GM18951 (cell line): Measurements from ENCODE around the gene NFAM1.
A peak's percentile ranks its signal among the peaks of the same experiment; 100 is the strongest.

Experiments used
- POLR2A ChIP-seq: IDR thresholded peaks from 4 replicates; pipeline ENCODE4 v1.6.1; 2011; ENCODE audit warnings: mild to moderate bottlenecking; ENCODE audit not compliant: insufficient read length, insufficient read depth; ENCODE audit errors: extremely low read depth
- in situ Hi-C: fragments of 300-500 bp; cut with MboI; formaldehyde crosslinking; loops from one replicate; pipeline ENCODE4 v1.12.0; 2022; ENCODE audit warnings: low sequenced_read_pairs, mixed read lengths, inconsistent platforms; ENCODE audit not compliant: unreplicated experiment

Gene NFAM1

GRCh38 chr22:42451499-42452145 is 19.4 kb upstream of the NFAM1 start:
- no peak for TF ChIP-seq POLR2A
- in situ Hi-C loops: no loop called here

- TF ChIP-seq POLR2A: no peak
- in situ Hi-C loops: no loop called here
Observed at GRCh38 chr22:42450862-42451261, 18.7 kb upstream of the NFAM1 start.

- no peak for TF ChIP-seq POLR2A
- in situ Hi-C loops: no loop called here
Observed at GRCh38 chr22:42446151-42446550, 13.9 kb upstream of the NFAM1 start.

GRCh38 chr22:42444077-42444904 is 12.1 kb upstream of the NFAM1 start:
- in situ Hi-C loops: no loop called here
- peak; percentile 53 for TF ChIP-seq POLR2A

- in situ Hi-C loops: no loop called here
- TF ChIP-seq POLR2A: no peak
Observed at GRCh38 chr22:42443240-42444076, 11.3 kb upstream of the NFAM1 start.

DNA sequence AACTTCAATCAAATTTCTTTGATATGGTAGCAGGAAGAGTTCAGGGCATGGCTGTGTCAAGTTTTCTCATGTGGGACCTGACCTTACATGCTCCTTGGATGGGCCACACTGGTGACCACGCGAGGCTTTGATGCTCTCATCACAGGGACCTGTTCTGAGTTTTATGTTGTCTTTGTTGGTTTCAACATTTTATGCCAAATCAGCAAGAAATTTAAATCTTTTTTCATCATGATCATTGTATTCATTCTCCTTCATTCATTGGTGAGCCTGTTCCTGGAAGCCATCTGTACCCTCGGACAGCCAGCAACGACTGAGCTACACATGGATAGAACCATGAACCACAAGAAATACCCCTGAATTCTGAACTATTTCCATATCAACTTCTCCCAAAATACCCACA is 10.5 kb upstream of the NFAM1 start:
- in situ Hi-C loops: no loop called here
- no peak for TF ChIP-seq POLR2A

DNA sequence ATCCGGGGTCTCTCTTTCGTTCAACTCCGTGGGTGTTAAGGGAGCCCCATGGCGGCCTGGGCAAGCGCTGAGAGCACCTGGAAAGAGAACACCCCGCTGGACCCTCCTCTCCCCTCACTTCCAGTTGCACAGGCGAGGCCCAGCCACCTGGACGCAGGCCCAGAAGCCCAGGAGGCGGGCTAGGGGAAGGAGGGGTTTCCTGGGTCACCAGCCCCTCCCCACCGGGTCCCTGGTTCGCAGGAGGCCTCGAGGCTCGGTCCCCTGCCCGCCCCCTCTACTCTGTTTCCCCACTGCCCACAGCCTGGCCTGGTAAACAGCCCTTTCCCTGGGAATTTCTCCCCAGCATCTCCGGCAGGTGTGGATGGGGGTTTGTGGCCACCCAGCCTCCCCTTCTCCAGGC is 8.5 kb upstream of the NFAM1 start:
- TF ChIP-seq POLR2A: no peak
- in situ Hi-C loops: no loop called here

DNA sequence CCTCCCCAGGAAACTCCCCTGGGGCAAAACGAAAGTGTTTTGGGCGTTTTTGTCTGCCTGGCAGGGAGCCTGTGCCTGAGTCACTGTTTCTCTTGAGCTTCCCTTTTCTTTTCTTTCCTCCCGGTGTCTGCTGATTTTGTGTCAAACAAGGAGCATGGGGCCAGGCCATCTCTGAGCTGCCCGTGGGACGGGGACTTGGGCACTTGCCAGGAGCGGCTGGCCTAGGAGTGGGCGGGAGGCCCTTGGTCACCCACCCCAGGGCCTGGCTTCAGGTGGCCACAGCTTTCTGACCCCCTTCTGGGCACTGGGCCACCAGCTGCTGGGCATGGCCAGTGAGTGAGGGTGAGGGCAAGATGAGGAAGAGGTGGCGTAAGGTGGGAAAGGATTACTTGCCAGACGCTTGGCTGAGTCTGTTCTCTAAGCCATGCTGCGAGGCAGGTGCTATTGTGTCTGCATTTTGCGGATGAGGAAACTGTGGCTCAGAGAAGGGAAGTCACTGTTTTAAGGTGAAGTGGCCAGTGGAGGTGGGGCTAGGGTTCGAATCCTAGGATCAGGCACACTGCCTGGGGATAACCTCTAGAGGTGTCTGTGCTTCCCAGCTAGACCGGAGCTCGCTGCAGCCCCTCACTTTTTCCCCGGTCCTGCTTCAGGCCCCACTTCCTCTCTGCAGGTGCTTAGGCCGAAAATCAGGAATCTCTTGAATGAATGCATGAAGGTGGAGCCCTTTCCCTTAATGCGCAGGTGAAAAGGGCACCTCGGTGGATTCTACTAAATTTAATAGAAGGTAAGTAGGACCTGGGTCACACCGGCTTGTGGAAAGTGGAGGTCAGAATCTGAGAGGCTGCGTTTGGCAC is 7.8 kb upstream of the NFAM1 start:
- in situ Hi-C loops: loop anchor here (10.0 kb wide), 2 partner anchors 265 to 475 kb away; partner anchors contain the start of gene SEPTIN3
- peak; percentile 55 for TF ChIP-seq POLR2A

DNA sequence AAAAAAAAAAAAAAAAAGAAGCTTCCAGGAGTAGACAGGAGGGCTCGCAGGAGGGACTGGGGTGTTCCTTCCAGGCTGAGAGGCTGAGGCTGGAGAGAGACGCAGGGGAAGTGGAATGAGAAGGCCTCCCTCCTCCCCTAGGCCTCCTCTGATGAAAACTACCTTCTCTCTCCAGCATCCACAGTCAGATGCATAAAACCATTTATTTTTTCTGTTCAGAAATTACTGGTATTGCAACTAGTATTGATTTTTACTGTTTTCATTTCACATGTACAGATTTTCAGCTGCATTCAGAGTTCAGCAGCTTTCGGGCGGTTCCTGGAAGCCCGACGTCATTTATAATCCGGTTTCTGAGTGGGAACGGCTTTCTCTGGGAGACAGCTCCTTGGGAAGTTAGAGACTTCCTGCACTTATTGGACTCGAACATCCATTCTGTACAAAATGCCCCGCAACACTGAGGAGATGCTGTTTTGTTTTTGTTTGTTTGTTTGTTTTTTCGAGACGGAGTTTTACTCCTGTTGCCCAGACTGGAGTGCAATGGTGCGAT is 6.9 kb upstream of the NFAM1 start:
- TF ChIP-seq POLR2A: no peak
- in situ Hi-C loops: loop anchor here (10.0 kb wide), 2 partner anchors 264 to 474 kb away; partner anchors contain the start of gene SEPTIN3

- in situ Hi-C loops: loop anchor here (10.0 kb wide), 2 partner anchors 263 to 473 kb away; partner anchors contain the start of gene SEPTIN3
- TF ChIP-seq POLR2A: no peak
Observed at GRCh38 chr22:42438293-42438650, 6.1 kb upstream of the NFAM1 start.

GRCh38 chr22:42437488-42438292 is 5.5 kb upstream of the NFAM1 start:
- in situ Hi-C loops: loop anchor here (10.0 kb wide), 2 partner anchors 263 to 473 kb away; partner anchors contain the start of gene SEPTIN3
- peak; percentile 50 for TF ChIP-seq POLR2A

DNA sequence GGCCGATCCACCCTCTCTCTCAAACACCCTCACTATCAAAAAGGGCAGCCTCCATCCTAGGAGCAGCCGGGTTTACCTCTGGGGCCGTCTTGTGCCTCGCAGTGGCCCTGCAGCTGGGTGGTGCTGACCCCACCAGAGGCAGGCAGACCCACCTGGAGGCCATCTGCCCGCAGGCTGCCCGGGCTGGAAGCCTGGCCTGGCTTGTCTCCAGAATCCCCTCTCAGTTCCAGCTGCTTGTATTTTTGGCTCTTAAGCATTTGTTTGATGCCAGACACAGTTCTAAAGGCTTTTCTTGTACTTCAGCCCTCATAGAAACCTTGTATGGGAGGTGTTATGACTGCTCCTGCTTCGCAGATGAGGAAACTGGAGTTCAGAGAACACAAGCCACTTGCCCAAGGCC is 4.2 kb upstream of the NFAM1 start:
- TF ChIP-seq POLR2A: no peak
- in situ Hi-C loops: loop anchor here (10.0 kb wide), 2 partner anchors 262 to 472 kb away; partner anchors contain the start of gene SEPTIN3
